Measurements from ENCODE around the gene GRM8.
"Not testable (repeated sequence)": the region's sequence is repeated elsewhere in the genome, so short reads cannot be mapped to it uniquely, and the experiment has no call there.

Gene GRM8

DNA sequence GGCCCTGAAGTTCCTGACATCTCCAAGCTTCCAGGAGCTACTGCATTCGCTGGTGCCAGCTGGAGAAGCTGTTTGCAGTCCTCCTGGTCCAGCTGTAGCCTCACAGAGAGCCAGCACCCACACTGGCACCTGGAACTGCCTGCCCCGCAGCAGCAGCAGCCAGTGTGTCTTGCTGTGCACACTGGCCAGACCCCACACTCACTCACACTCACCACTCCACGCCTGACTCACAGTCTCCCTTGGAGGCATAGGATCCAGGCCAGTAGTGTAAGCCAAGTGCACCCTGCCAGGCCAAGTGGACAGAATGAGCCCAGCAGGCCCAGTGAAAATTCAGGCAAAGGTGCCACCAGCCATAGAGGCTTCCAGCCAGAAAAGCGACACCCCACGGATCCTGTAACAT is 566.3 kb downstream of the GRM8 start:
- H3K27me3 Mint-ChIP-seq (ENCODE audit: low read depth), result no peaks in the 10 kb centered on the region
- no peaks in the 10 kb centered on the region for H3K36me3 Mint-ChIP-seq (ENCODE audit: low read depth)
- H3K4me3 Mint-ChIP-seq, result no peak overlapping the region
- no peak overlapping the region for H3K27ac Mint-ChIP-seq
- H3K4me1 Mint-ChIP-seq (ENCODE audit: low read depth), result no peaks in the 10 kb centered on the region
- H3K9me3 Mint-ChIP-seq, result no peaks in the 10 kb centered on the region

DNA sequence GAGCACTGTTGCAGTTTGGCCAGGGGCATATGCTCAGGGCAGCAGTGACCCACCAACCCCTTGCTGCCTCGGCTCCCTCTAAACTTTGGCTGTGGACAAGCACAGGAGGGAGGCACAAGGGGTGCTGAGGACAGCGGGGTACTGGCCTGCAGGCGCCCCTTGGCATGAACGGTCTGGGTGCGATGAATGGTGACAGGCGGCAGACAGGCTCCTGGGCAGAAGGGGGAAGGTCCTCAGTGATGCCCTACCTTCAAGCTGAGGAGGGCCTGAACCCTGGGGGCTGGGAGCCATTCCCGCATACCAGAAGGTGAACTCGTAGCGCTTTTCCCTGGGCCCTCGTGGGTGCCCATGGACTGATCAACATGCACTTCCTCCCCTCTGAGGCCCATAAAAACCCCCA is 567.1 kb downstream of the GRM8 start:
- Mint-ChIP-seq H3K27me3 (ENCODE audit: low read depth) (no peaks in the 10 kb centered on the region), H3K4me1 (ENCODE audit: low read depth) (no peaks in the 10 kb centered on the region), H3K36me3 (ENCODE audit: low read depth) (no peaks in the 10 kb centered on the region), H3K9me3 (no peaks in the 10 kb centered on the region), H3K4me3 (no peak overlapping the region), H3K27ac (no peak overlapping the region)

DNA sequence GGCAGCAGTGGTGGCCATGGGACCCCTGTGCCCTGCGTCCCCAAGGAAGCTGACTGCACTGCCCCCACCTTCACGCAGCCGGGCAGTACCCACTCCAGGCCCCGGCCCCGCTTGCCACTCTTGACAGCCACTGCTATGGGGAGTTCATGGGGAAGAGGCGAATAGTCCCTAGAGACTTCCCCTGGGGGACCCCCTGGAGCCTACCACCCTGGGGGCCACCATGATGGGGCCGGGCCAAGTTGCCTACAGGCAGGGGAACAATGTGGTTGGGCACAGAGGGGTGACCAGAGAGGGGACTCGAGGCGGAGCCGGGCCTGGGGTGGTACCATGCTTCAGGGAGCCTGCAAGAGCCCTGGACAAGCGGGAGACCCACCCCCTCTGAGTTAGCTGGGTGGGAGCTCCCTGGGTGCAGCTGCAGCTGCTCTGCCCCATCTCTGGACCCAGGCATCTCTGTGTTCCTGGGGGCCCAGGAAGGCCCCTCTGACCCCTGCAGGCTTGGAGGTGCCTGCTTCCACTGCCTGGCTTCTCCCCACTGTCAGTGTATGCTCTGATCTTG is 567.6 kb downstream of the GRM8 start:
- no peaks in the 10 kb centered on the region for H3K27me3 Mint-ChIP-seq (ENCODE audit: low read depth)
- H3K27ac Mint-ChIP-seq, result no peak overlapping the region
- no peaks in the 10 kb centered on the region for H3K4me1 Mint-ChIP-seq (ENCODE audit: low read depth)
- H3K4me3 Mint-ChIP-seq, result no peak overlapping the region
- H3K9me3 Mint-ChIP-seq, result no peaks in the 10 kb centered on the region
- H3K36me3 Mint-ChIP-seq (ENCODE audit: low read depth), result no peaks in the 10 kb centered on the region

DNA sequence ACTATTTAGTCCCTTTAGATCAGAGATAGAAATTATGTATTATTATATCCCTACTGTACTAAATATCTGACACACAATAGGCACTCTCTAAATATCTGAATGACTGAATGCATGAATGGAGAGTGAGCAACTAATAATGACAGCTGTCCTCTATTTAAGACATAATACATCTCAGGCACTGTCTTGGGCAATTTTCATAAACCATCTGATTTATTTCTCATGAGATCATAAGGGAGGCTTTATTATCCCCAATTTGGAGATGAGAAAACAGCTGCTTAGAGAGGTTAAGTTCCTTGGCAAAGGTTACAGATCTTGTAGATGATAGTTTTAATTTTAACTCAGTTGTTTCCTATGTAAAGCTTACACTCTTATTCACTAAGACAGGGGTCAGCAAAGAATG is 570.6 kb downstream of the GRM8 start:
- Mint-ChIP-seq H3K9me3 (no peaks in the 10 kb centered on the region), H3K4me1 (ENCODE audit: low read depth) (no peaks in the 10 kb centered on the region), H3K27me3 (ENCODE audit: low read depth) (no peaks in the 10 kb centered on the region), H3K4me3 (no peak overlapping the region), H3K36me3 (ENCODE audit: low read depth) (no peaks in the 10 kb centered on the region), H3K27ac (no peak overlapping the region)

DNA sequence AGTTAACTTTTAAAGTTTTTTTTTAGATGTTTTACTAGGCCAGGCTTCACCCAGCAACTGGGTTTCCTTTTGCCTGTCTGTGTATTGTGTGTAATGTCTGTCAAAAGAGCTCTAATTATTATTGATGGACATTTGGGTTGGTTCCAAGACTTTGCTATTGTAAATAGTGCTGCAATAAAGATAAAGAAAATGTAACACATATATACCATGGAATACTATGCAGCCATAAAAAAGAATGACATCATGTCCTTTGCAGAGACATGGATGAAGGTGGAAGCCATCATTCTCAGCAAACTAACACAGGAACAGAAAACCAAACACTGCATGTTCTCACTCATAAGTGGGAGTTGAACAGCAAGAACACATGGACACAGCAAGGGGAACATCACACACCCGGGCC is 584.0 kb downstream of the GRM8 start:
- not testable (repeated sequence) for H3K27me3 Mint-ChIP-seq (ENCODE audit: low read depth); H3K36me3 Mint-ChIP-seq (ENCODE audit: low read depth); H3K27ac Mint-ChIP-seq; H3K4me1 Mint-ChIP-seq (ENCODE audit: low read depth); H3K4me3 Mint-ChIP-seq; H3K9me3 Mint-ChIP-seq

DNA sequence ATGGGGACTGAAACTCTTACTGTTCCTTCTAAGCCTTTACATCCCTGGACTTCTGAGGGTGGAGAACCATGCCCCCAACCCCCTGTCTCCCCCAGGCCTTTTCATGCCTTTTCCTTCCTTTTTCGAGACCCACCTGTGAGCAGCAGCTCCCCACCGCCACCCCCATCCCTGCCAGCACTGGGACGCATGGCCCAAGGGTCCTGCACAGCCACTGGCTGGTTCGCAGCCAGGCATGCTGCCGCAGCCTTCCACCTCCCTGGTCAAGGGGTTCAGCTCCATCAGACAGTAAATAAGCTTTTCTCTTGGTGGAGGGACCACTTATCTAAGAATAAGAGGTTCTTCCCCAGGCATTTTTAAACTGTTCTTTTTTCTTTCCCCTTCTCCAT is 584.4 kb downstream of the GRM8 start:
- H3K4me3 Mint-ChIP-seq, result no peak overlapping the region
- no peaks in the 10 kb centered on the region for H3K9me3 Mint-ChIP-seq
- H3K27ac Mint-ChIP-seq, result no peak overlapping the region
- no peaks in the 10 kb centered on the region for H3K36me3 Mint-ChIP-seq (ENCODE audit: low read depth)
- H3K4me1 Mint-ChIP-seq (ENCODE audit: low read depth), result no peaks in the 10 kb centered on the region
- no peaks in the 10 kb centered on the region for H3K27me3 Mint-ChIP-seq (ENCODE audit: low read depth)

GRCh38 chr7:126667742-126668366 is 584.9 kb downstream of the GRM8 start:
- no peak overlapping the region for H3K4me3 Mint-ChIP-seq
- no peak overlapping the region for H3K27ac Mint-ChIP-seq
- no peaks in the 10 kb centered on the region for H3K9me3 Mint-ChIP-seq
- H3K27me3 Mint-ChIP-seq (ENCODE audit: low read depth), result no peaks in the 10 kb centered on the region
- H3K36me3 Mint-ChIP-seq (ENCODE audit: low read depth), result no peaks in the 10 kb centered on the region
- H3K4me1 Mint-ChIP-seq (ENCODE audit: low read depth), result no peaks in the 10 kb centered on the region

DNA sequence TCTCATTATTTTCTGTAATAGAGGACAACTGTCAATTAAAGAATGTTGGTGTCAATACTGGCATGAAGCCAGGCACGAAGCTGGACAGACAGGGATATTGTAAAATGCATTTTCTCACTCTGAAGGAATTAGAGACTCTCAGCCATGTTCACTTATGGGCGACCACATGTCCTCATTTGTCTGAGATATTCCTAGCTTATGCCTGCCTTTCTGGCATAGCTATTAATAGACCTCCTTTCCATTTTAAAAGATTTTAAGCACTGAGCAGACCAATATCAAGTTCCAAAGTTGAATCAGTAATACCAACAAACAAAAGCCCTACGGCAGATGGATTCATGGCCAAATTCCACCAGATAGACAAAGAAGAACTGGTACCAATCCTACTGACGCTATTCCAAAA is 589.9 kb downstream of the GRM8 start:
- no peaks in the 10 kb centered on the region for H3K27me3 Mint-ChIP-seq (ENCODE audit: low read depth)
- H3K36me3 Mint-ChIP-seq (ENCODE audit: low read depth), result no peaks in the 10 kb centered on the region
- no peaks in the 10 kb centered on the region for H3K9me3 Mint-ChIP-seq
- H3K27ac Mint-ChIP-seq, result no peak overlapping the region
- H3K4me1 Mint-ChIP-seq (ENCODE audit: low read depth), result no peaks in the 10 kb centered on the region
- no peak overlapping the region for H3K4me3 Mint-ChIP-seq

GRCh38 chr7:126659124-126659523 is 593.6 kb downstream of the GRM8 start:
- Mint-ChIP-seq H3K27ac (no peak overlapping the region), H3K36me3 (ENCODE audit: low read depth) (no peaks in the 10 kb centered on the region), H3K4me1 (ENCODE audit: low read depth) (no peaks in the 10 kb centered on the region), H3K27me3 (ENCODE audit: low read depth) (no peaks in the 10 kb centered on the region), H3K9me3 (no peaks in the 10 kb centered on the region), H3K4me3 (no peak overlapping the region)

DNA sequence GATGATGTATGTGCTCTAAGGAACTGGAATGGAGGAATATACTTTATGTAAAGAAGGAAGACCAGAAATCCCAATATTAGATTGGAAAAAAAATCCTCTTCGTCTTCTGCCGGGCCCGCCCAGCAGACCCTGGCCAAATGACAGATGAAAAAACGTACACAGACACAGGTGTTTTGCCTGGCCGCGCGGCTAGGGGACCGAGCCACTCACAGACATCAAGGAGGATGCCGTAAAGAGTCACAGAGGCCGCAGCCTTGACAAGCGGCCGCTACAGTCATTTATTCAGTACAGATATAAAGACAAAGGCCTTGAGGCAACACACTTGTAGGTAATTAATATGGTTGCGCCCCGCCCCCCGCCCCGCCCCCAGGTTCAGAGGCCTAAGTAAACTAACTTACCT is 594.1 kb downstream of the GRM8 start:
- H3K27me3 Mint-ChIP-seq (ENCODE audit: low read depth), result no peaks in the 10 kb centered on the region

GRCh38 chr7:126657599-126658358 is 595.0 kb downstream of the GRM8 start:
- no peaks in the 10 kb centered on the region for H3K9me3 Mint-ChIP-seq
- no peaks in the 10 kb centered on the region for H3K27me3 Mint-ChIP-seq (ENCODE audit: low read depth)
- H3K27ac Mint-ChIP-seq, result no peak overlapping the region
- no peak overlapping the region for H3K4me3 Mint-ChIP-seq
- no peaks in the 10 kb centered on the region for H3K36me3 Mint-ChIP-seq (ENCODE audit: low read depth)
- H3K4me1 Mint-ChIP-seq (ENCODE audit: low read depth), result no peaks in the 10 kb centered on the region

More for the DNA sequence above, 594.1 kb downstream of the GRM8 start:
- H3K27ac Mint-ChIP-seq, result no peak overlapping the region
- H3K4me3 Mint-ChIP-seq, result no peak overlapping the region
- no peaks in the 10 kb centered on the region for H3K4me1 Mint-ChIP-seq (ENCODE audit: low read depth)
- H3K9me3 Mint-ChIP-seq, result no peaks in the 10 kb centered on the region
- H3K36me3 Mint-ChIP-seq (ENCODE audit: low read depth), result no peaks in the 10 kb centered on the region

- Mint-ChIP-seq H3K27me3 (ENCODE audit: low read depth) (no peaks in the 10 kb centered on the region), H3K36me3 (ENCODE audit: low read depth) (no peaks in the 10 kb centered on the region)
These were observed 595.6 kb downstream of the GRM8 start for GRCh38 chr7:126657137-126657536.

DNA sequence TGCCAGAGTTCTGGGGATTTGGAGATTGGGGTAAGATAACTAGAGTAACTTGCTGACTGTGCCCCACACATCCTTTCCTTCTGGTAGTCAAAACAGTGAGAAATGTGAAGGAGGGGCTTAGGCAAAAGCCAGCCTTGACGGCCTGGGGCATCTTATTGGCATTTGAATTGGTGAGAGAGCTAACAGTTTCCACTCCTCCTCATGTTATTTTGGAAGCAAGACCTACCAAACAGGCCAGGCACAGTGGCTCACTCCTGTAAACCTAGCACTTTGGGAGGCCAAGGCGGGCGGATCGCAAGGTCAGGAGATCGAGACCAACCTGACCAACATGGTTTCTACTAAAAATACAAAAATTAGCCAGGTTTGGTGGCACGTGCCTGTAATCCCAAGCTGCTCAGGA is 596.6 kb downstream of the GRM8 start:
- Mint-ChIP-seq H3K27ac (no peak overlapping the region), H3K4me3 (no peak overlapping the region), H3K36me3 (ENCODE audit: low read depth) (no peaks in the 10 kb centered on the region), H3K9me3 (peaks cover 3% of the 10 kb centered on the region), H3K4me1 (ENCODE audit: low read depth) (no peaks in the 10 kb centered on the region), H3K27me3 (ENCODE audit: low read depth) (no peaks in the 10 kb centered on the region)

More at GRCh38 chr7:126657137-126657536, 595.6 kb downstream of the GRM8 start:
- H3K4me1 Mint-ChIP-seq (ENCODE audit: low read depth), result no peaks in the 10 kb centered on the region
- no peaks in the 10 kb centered on the region for H3K9me3 Mint-ChIP-seq
- no peak overlapping the region for H3K4me3 Mint-ChIP-seq
- no peak overlapping the region for H3K27ac Mint-ChIP-seq

- no peaks in the 10 kb centered on the region for H3K9me3 Mint-ChIP-seq
- no peaks in the 10 kb centered on the region for H3K4me1 Mint-ChIP-seq (ENCODE audit: low read depth)
- H3K27ac Mint-ChIP-seq, result no peak overlapping the region
- H3K27me3 Mint-ChIP-seq (ENCODE audit: low read depth), result no peaks in the 10 kb centered on the region
- no peak overlapping the region for H3K4me3 Mint-ChIP-seq
- H3K36me3 Mint-ChIP-seq (ENCODE audit: low read depth), result no peaks in the 10 kb centered on the region
These were observed 615.2 kb downstream of the GRM8 start for GRCh38 chr7:126637538-126637937.

DNA sequence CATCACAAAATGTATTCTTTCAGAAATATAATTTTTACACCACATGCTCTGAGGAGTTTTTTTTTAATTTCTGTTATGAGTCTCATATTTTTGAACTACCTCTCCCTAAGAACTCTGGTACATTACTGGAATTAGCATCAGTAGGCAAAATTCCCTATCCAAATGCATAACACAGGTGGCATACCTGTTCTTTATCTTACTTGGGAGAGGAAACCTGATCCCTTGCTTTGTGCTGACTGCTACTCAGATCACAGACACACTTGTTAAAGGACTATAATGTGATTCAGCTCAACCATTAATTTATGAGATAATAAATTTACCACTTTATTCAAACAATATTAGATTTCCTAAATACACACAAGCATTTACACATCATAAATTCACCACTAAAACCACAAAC is 617.2 kb downstream of the GRM8 start:
- H3K9me3 Mint-ChIP-seq, result peaks cover 5% of the 10 kb centered on the region
- H3K27me3 Mint-ChIP-seq (ENCODE audit: low read depth), result no peaks in the 10 kb centered on the region
- H3K27ac Mint-ChIP-seq, result no peak overlapping the region
- no peaks in the 10 kb centered on the region for H3K36me3 Mint-ChIP-seq (ENCODE audit: low read depth)
- H3K4me3 Mint-ChIP-seq, result no peak overlapping the region
- no peaks in the 10 kb centered on the region for H3K4me1 Mint-ChIP-seq (ENCODE audit: low read depth)

Measured in T-helper 1 cell treated with Interleukin-12 subunit alpha and Interleukin-12 subunit beta and Interleukin-4 antibody, amounts not matched to agents 30 μg/mL and 1 μg/mL, for 36 hours (primary cell).